HepG2 (cell line): ENCODE measurements around the gene PRDX5. TPM values are rescaled to one million over a fixed set of nuclear protein-coding genes. Genes with fewer than 3 reads are reported as not detected.

Experiments
- CCDC6 ChIP-seq: sonication (generic); formaldehyde crosslinking; IDR thresholded peaks from 2 replicates; pipeline ENCODE4 v1.8.1; 2022; ENCODE audit warnings: mild to moderate bottlenecking, missing genetic modification reagents, moderate library complexity
- GMEB2 ChIP-seq: IDR thresholded peaks from 2 replicates; pipeline ENCODE4 v1.6.1; 2016; ENCODE audit warnings: missing biosample characterization, missing genetic modification reagents, low read depth
- HBP1 ChIP-seq: IDR thresholded peaks from 2 replicates; pipeline ENCODE4 v1.6.1; 2016; ENCODE audit warnings: low read depth, control low read depth
- IRF2 ChIP-seq: IDR thresholded peaks from 2 replicates; pipeline ENCODE4 v1.6.1; 2018; ENCODE audit warnings: missing genetic modification reagents, missing compliant biosample characterization
- LBX2 ChIP-seq: sonication (generic); formaldehyde crosslinking; IDR thresholded peaks from 2 replicates; pipeline ENCODE4 v1.5.0; 2020; ENCODE audit warnings: missing genetic modification reagents, mild to moderate bottlenecking, borderline replicate concordance
- MEF2D ChIP-seq: sonication (generic); formaldehyde crosslinking; IDR thresholded peaks from 2 replicates; pipeline ENCODE4 v1.5.1; 2020; ENCODE audit warnings: mild to moderate bottlenecking, missing genetic modification reagents
- PCBP1 ChIP-seq: fragments of 200-400 bp; formaldehyde crosslinking; IDR thresholded peaks from 2 replicates; pipeline ENCODE4 v1.6.1; 2017; ENCODE audit warnings: mild to moderate bottlenecking, low read depth, low read length, borderline replicate concordance
- SIN3A ChIP-seq: IDR thresholded peaks from 2 replicates; pipeline ENCODE4 v1.6.1; 2011; ENCODE audit warnings: low read depth, mild to moderate bottlenecking, control low read depth, low read length, borderline replicate concordance
- ZKSCAN5 ChIP-seq: sonication (generic); formaldehyde crosslinking; IDR thresholded peaks from 2 replicates; pipeline ENCODE4 v1.5.1; 2020; ENCODE audit warnings: mild to moderate bottlenecking, missing genetic modification reagents
- ZMAT5 ChIP-seq: sonication (generic); formaldehyde crosslinking; IDR thresholded peaks from 2 replicates; pipeline ENCODE4 v1.5.0; 2020; ENCODE audit warnings: mild to moderate bottlenecking, low read depth, missing genetic modification reagents, borderline replicate concordance
- ZNF281 ChIP-seq: sonication (generic); formaldehyde crosslinking; IDR thresholded peaks from 2 replicates; pipeline ENCODE4 v1.4.0; 2020; ENCODE audit warnings: missing genetic modification reagents, borderline replicate concordance
- ZNF335 ChIP-seq: sonication (generic); formaldehyde crosslinking; IDR thresholded peaks from 2 replicates; pipeline ENCODE4 v1.4.0; 2020; ENCODE audit warnings: missing genetic modification reagents
- ZNF576 ChIP-seq: sonication (generic); formaldehyde crosslinking; IDR thresholded peaks from 2 replicates; pipeline ENCODE4 v1.4.0; 2020; ENCODE audit warnings: mild to moderate bottlenecking, missing genetic modification reagents
- ZNF7 ChIP-seq: IDR thresholded peaks from 2 replicates; pipeline ENCODE4 v1.6.1; 2016; ENCODE audit warnings: missing biosample characterization, missing genetic modification reagents
- ZNF772 ChIP-seq: sonication (generic); formaldehyde crosslinking; IDR thresholded peaks from 2 replicates; pipeline ENCODE4 v1.5.0; 2020; ENCODE audit warnings: mild to moderate bottlenecking, missing genetic modification reagents
- ZSCAN29 ChIP-seq: sonication (generic); formaldehyde crosslinking; conservative IDR thresholded peaks from 2 replicates; pipeline ENCODE4 v1.4.0; 2020; ENCODE audit warnings: mild to moderate bottlenecking, missing genetic modification reagents
- polyA plus RNA-seq, 8 experiments: library from polyadenylated mRNA; depleted of rRNA in 3 of 8; stranded (reverse) in 7 of 8; unstranded in 1 of 8; fragments of >200 nt; fragmentation: Illumina TruSeq in 4 of 8; extraction: Trizol in 4 of 8; gene quantifications; 2 replicates each; pipeline versions ENCODE4 v1.2.1 to v1.2.3, GENCODE V29; 2011 to 2016; ENCODE audit warnings: low read depth in 4 of 8, missing spikeins in 1 of 8, mixed read lengths in 1 of 8; ENCODE audit not compliant: insufficient read depth in 1 of 8
- total RNA-seq, 5 experiments: library from RNA; depleted of rRNA; stranded (reverse); fragments of >200 nt; fragmentation: Illumina TruSeq; extraction: Trizol; gene quantifications; 2 replicates each; pipeline ENCODE4 v1.2.3, GENCODE V29; 2016; ENCODE audit warnings: low read depth in 1 of 5

PRDX5 gene
- total and polyA plus RNA-seq, 2 of the 13 experiments (the other 11 are each of a cell fraction or from before 2014, with no cell fraction given) = 215 to 311 TPM

- TF ChIP-seq HBP1 (CRISPR knock-in tag) (no peak), PCBP1 (no peak), ZNF335 (no peak), LBX2 (CRISPR knock-in tag) (no peak), ZMAT5 (no peak), ZKSCAN5 (CRISPR knock-in tag) (no peak), GMEB2 (CRISPR knock-in tag) (no peak), ZNF7 (CRISPR knock-in tag) (no peak), ZNF772 (no peak), SIN3A (no peak), ZNF576 (CRISPR knock-in tag) (no peak), MEF2D (no peak), ZSCAN29 (CRISPR knock-in tag) (no peak), CCDC6 (CRISPR knock-in tag) (no peak), ZNF281 (CRISPR knock-in tag) (0 out of 2 replicates have a peak, but pooled peaks have one; percentile 12), IRF2 (CRISPR knock-in tag) (no peak)
Measured at GRCh38 chr11:64318766-64319761, 1.1 kb downstream of the PRDX5 start (continued).
